Cardiac fibroblast (primary cell): ENCODE data around the gene LOXHD1.

Source experiments
- DNase-seq, 2 donors: peaks; one replicate each; pipeline versions ENCODE4 v3.0.0 to v3.0.0-alpha.2; 2010; ENCODE audit warnings: low read depth in 2 of 2
- H3K4me3 ChIP-seq, 2 donors: replicated peaks in 1 of 2; 1 replicate in 1 of 2; 2 replicates in 1 of 2; pipeline ENCODE4 v1.5.1; 2011; ENCODE audit warnings: low read depth in 2 of 2, low read length in 2 of 2, mild to moderate bottlenecking in 2 of 2, moderate library complexity in 1 of 2
- CTCF ChIP-seq: IDR thresholded peaks from one replicate; pipeline ENCODE4 v1.5.1; 2011; ENCODE audit warnings: low read depth, mild to moderate bottlenecking, low read length, inconsistent platforms

The LOXHD1 gene

GRCh38 chr18:46700066-46700824, 43.2 kb upstream of the LOXHD1 start:
- no peak for TF ChIP-seq CTCF
- H3K4me3 ChIP-seq: no peak overlapping the region
- DNase-seq: no peak

GRCh38 chr18:46696702-46697101, 39.7 kb upstream of the LOXHD1 start:
- DNase-seq: no peak
- H3K4me3 ChIP-seq: no peak overlapping the region
- TF ChIP-seq CTCF: no peak

DNA sequence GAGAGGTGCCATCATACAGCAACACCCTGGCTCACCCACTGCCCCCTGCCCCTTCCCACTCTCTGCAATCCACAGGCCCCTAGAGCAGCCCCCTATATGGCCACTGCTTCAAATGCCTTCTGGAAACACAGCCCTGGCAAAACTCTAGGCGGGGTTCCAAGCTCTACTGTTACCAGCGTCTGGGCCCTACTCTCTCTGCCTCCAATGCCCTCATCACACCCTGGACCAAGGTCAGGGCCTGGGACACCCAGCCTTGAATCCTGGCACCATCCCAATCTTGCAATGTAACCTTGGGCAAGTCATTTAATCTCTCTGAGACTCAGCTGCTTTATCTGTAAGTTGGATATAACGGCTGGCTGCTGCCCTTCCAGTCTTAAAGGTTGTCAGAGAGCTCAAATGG, 39.2 kb upstream of the LOXHD1 start:
- H3K4me3 ChIP-seq: no peak overlapping the region
- no peak for DNase-seq
- TF ChIP-seq CTCF: no peak

DNA sequence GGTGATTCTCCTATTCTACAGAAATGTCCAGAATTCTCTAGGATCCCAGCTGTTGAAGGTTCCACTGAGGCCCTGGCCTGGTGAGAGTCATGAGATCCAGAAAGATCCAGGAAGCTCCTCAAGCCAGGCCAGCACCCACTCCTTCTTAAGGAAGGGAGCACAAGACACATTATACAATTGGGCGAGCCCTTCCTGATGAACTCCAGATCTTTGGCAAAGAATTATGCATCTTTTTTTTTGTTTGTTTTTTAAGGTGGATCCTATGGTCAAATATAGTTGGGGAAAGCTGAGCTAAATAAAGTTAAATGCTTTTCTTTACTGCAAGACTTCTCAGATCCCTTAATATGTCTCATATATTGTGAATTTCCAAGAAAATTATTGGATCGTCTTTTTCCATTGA, 37.0 kb upstream of the LOXHD1 start:
- no peak overlapping the region for H3K4me3 ChIP-seq
- TF ChIP-seq CTCF: no peak
- DNase-seq: no peak

GRCh38 chr18:46688853-46689525, 32.0 kb upstream of the LOXHD1 start:
- DNase-seq: no peak
- TF ChIP-seq CTCF: no peak
- H3K4me3 ChIP-seq: no peak overlapping the region

GRCh38 chr18:46686186-46686585, 29.2 kb upstream of the LOXHD1 start:
- DNase-seq: no peak
- TF ChIP-seq CTCF: no peak
- H3K4me3 ChIP-seq: no peak overlapping the region
